GM04504 (cell line): Measurements from ENCODE around the gene TTC13.

Experiments
- DNase-seq: peaks from one replicate; pipeline ENCODE4 v3.0.0-alpha.2; 2012; ENCODE audit warnings: low read depth

The TTC13 gene

GRCh38 chr1:230905733-230906132 lies 72.9 kb downstream of the TTC13 start:
- DNase-seq = no peak

- no peak for DNase-seq
Observed at GRCh38 chr1:230902349-230902923, 76.2 kb downstream of the TTC13 start.

GRCh38 chr1:230901671-230902070 lies 77.0 kb downstream of the TTC13 start:
- DNase-seq = no peak

DNA sequence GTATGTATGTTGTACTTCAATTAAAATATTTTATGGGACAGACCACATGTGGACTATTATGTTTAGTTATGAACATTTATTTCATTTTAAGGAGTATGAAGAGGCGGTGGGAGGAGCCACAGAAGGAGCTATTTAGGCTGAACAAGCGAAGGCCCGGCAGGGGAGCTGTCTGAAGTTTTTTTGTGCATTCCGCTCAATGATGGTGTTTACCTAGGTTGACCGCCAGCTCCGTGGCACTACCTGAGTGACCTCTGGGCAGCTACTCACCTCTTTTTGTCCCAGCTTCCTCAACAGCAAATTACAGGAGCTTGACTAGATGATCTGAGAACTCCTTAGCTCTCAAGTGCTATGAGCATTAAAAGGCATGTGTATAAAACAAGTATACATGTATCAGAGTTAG lies 77.7 kb downstream of the TTC13 start:
- no peak for DNase-seq

- no peak for DNase-seq
Observed at GRCh38 chr1:230899841-230900251, 78.8 kb downstream of the TTC13 start.

GRCh38 chr1:230898748-230899147 lies 79.9 kb downstream of the TTC13 start:
- no peak for DNase-seq

DNA sequence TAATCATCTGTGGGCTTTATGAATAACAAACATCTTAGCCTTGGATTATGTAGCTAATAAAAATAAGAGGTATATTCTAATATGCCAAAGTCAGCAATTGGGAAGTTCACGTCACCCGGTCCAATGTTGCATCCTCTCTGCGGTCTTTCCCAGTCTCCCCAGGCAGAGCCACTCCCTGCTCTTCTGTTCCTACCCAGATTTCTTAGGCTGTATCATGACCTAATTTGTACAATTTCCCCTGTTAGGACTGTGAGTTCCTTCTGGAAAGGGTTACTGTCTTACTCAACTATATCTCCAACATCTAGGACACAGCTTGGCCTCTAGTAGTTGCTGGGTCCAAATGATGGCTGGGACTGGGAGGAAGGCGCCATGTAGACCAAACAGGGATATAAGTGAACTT lies 80.5 kb downstream of the TTC13 start:
- no peak for DNase-seq

DNA sequence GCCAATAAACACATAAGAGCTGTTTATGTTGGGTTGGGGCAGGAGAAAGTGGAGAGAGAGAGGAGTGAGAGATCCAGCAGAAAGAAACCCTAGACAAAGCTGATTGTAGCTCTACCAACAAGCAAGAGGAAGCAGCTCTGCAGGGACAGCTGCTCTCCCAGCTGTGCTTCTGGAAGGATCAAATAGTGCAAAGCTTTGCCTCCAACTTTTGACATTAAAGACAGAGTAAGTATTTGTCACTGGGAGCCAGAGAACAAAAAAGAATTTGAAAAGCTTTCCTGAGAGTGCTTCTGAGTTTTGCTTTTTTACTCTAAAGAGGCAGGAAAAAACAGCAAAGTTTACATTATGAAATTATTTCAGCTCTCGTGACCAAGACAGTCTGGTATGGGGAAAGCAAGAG lies 81.9 kb downstream of the TTC13 start:
- no peak for DNase-seq

- DNase-seq = no peak
Observed at GRCh38 chr1:230895452-230895851, 83.2 kb downstream of the TTC13 start.

GRCh38 chr1:230894664-230895063 lies 84.0 kb downstream of the TTC13 start:
- DNase-seq = no peak

DNA sequence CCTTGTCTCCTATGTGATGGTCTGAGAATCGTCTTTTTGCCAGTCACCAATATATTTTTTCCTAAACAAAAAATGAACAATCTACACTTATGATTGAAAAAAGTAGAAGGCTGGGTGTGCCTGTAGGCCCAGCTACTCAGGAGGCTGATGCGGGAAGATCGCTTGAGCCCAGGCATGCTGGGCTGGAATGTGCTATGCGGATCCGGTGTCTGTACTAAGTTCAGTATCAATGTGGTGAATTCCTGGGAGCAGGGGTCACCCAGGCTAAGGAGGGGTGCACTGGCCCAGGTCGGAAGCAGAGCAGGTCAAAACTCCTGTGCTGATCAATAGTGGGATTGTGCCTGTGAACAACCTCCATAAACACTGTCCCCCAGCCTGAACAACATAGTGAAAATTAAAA lies 84.6 kb downstream of the TTC13 start:
- DNase-seq = no peak

GRCh38 chr1:230892018-230892491 lies 86.6 kb downstream of the TTC13 start:
- DNase-seq = no peak

GRCh38 chr1:230891413-230891812 lies 87.2 kb downstream of the TTC13 start:
- no peak for DNase-seq

- no peak for DNase-seq
Observed at GRCh38 chr1:230884646-230885045, 94.0 kb downstream of the TTC13 start.

DNA sequence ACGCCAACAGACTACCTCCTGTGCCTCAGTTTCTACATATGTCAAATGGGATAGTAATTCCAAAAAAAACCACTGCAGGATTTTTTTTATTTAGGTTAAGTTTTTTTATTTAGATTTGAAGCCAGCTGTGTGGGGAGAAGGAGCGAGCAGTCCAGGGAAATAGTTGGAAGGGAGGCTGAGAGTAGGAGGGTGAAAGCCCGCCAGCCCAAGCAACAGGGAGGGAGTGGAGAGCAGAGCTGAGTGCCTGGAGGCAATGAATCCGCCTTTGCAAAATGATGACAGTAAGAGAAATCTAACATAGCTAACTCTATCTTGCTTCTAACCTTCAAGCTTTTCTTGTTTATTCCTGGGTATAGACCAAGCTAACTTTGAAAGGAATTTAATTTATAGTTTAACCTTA lies 94.7 kb downstream of the TTC13 start:
- DNase-seq = no peak

GRCh38 chr1:230879778-230880177 lies 98.9 kb downstream of the TTC13 start:
- no peak for DNase-seq

- DNase-seq = peak; percentile 99
Observed at GRCh38 chr1:230878591-230878990, 100.1 kb downstream of the TTC13 start.

DNA sequence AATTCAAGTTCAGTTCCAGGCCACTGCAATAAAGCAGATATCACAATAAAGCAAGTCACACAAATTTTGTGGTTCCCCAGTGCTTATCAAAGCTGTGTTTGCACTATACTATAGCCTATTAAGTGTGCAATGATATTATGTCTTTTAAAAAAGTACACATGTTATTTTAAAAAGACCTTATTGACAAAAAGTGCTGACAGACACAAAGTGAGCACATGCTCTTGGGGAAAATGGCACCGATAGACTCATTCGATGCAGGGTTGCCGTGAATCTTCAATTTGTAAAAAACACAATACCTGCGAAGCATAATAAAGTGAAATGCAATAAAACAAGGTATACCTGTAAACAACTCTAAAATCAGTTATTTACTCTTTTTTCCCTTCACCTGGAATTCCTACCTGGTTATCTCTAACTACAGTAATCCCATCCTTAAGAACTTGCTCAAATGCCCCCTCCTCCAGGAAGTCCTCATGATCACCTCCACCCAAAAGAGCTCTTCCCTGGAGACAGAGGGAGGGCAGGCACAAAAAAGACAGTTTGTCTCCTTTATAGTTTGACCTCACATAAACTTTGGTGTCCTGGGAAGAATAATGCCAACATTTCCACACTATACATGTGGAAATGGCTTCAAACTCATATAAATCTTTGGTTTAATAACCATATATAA lies 100.6 kb downstream of the TTC13 start:
- no peak for DNase-seq

- peak; percentile 84 for DNase-seq
Observed at GRCh38 chr1:230877146-230877923, 101.3 kb downstream of the TTC13 start.

DNA sequence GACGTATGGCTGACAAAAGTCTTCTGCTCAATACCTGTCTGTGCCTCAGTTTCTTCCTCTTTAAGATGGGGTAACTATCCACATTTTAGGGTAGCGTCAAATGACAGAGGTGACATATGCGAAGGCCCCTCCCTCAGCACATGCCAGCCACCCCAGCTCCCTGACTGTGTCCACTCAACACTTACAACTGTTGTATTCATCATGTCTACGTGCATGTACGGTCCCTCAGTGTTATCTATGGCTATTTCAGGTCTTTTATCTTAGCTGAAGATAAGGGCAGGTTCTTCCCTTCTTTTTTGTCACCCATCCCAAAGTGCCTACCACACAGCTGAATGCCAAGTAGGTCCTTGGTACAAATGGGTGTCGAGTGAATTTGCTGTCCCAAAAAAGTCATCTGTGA lies 102.0 kb downstream of the TTC13 start:
- DNase-seq = no peak

- no peak for DNase-seq
Observed at GRCh38 chr1:230875370-230875769, 103.3 kb downstream of the TTC13 start.

DNA sequence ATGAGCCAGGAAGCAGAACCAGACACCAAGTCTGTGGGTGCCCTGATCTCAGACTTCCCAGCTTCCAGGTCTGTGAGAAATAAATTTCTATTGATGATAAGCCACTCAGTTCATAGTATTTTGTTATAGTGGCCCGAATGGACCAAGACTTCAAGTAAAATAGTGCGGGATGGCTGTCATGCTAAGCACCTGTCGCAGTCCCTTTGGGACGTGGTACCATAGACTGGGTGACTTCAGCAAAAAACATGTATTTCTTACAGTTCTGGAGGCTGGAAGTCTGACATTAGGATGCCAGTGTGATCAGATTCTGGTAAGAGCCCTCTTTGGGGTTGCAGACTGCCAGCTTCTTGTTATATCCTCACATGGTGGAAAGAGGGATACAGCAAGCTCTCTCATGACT lies 107.7 kb downstream of the TTC13 start:
- no peak for DNase-seq

DNA sequence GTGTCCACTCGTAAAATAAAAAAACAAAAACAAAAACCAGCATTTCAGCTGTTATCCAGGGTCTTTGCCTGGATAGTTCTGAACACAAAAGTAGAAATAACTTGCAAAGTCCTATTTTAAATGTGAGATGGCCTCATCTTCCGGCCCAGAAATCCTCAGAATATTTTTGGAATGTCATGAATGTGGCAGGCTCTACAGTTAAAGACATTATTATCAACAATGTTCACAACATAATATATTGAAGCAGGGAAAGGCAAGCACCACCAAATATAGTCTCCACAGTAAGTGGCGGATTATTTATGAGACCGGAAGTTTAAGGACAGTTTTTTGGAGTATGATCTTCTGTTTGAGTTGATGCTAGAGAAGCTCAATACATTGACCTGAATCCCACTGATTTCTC lies 109.2 kb downstream of the TTC13 start:
- no peak for DNase-seq
